Activated CD8-positive, alpha-beta memory T cell treated with anti-CD3 and anti-CD28 coated beads for 1 hour (primary cell): ENCODE results near the gene IVNS1ABP.
"Not testable (repeated sequence)": the region's sequence is repeated elsewhere in the genome, so short reads cannot be mapped to it uniquely, and the experiment has no call there.

Source experiments
- DNase-seq, 2 donors: peaks; one replicate each; pipeline ENCODE4 v3.0.0-alpha.2; 2020; ENCODE audit warnings: low read depth in 1 of 2; ENCODE audit errors: extremely low read depth in 1 of 2

IVNS1ABP gene

GRCh38 chr1:185337246-185337645, 20.2 kb upstream of the IVNS1ABP start:
- DNase-seq, result no peak

- DNase-seq, result no peak
These were observed 17.1 kb upstream of the IVNS1ABP start for GRCh38 chr1:185334182-185334581.

GRCh38 chr1:185328255-185328654, 11.2 kb upstream of the IVNS1ABP start:
- DNase-seq, result no peak

- no peak for DNase-seq
These were observed 8.4 kb upstream of the IVNS1ABP start for GRCh38 chr1:185325413-185325812.

GRCh38 chr1:185324118-185324517, 7.1 kb upstream of the IVNS1ABP start:
- DNase-seq, result no peak

GRCh38 chr1:185322636-185323035, 5.6 kb upstream of the IVNS1ABP start:
- no peak for DNase-seq

- DNase-seq, result not testable (repeated sequence)
These were observed 4.7 kb upstream of the IVNS1ABP start for GRCh38 chr1:185321653-185322221.

- DNase-seq, result not testable (repeated sequence)
These were observed 4.1 kb upstream of the IVNS1ABP start for GRCh38 chr1:185321104-185321503.

GRCh38 chr1:185319139-185319475, 2.1 kb upstream of the IVNS1ABP start:
- no peak for DNase-seq

GRCh38 chr1:185318431-185319138, 1.5 kb upstream of the IVNS1ABP start:
- no peak for DNase-seq

- peak; percentile 48 to 59 for DNase-seq
These were observed 855 bp upstream of the IVNS1ABP start for GRCh38 chr1:185317886-185318310.

GRCh38 chr1:185316163-185317033, 645 bp downstream of the IVNS1ABP start:
- peak; percentile 75 to 78 for DNase-seq

- no peak for DNase-seq
These were observed 1.5 kb downstream of the IVNS1ABP start for GRCh38 chr1:185315445-185316071.

- no peak for DNase-seq
These were observed 2.6 kb downstream of the IVNS1ABP start for GRCh38 chr1:185314411-185314810.

- DNase-seq, result no peak
These were observed 4.5 kb downstream of the IVNS1ABP start for GRCh38 chr1:185312361-185313138.

GRCh38 chr1:185311589-185312225, 5.3 kb downstream of the IVNS1ABP start:
- DNase-seq, result no peak

GRCh38 chr1:185309566-185309965, 7.5 kb downstream of the IVNS1ABP start:
- DNase-seq, result no peak

- no peak for DNase-seq
These were observed 8.9 kb downstream of the IVNS1ABP start for GRCh38 chr1:185308126-185308525.

GRCh38 chr1:185305419-185305818, 11.6 kb downstream of the IVNS1ABP start:
- no peak for DNase-seq

GRCh38 chr1:185300152-185300551, 16.9 kb downstream of the IVNS1ABP start:
- DNase-seq, result no peak
